ENCODE data around the gene DFFA. TPM values are rescaled to one million over a fixed set of nuclear protein-coding genes. Genes with fewer than 3 reads are reported as not detected.
A peak's percentile ranks its signal among the peaks of the same experiment; 100 is the strongest.

The DFFA gene
- polyA plus RNA-seq, 1 of the 3 experiments (the other 2 are of a cell fraction): 42.3 TPM

DNA sequence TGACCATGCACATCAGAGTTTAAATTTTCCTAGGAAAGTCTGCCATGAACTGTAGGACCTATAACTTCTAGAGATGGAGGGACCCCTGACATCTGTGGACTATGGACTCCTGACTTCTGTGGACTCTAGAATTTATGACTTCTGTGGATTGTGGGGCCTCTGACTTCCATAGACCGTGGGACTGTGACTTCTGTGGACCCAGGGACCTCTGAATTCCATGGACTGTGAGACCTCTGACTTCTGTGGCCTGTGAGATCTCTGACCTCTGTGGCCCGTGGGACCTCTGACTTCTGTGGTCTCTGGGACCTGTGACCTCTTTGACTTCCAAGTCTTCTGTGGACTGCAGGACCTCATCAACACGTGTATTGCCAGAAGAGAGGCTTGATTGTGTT is 39.2 kb upstream of the DFFA start:
- Histone ChIP-seq H3K36me3 (replicated peaks in 1 of 2; ENCODE audit: control insufficient read depth in 1 of 2, insufficient read depth in 2 of 2, low read length in 1 of 2) (no peaks in the 10 kb centered on the region), H3K27ac (ENCODE audit: low read depth in 2 of 2, low read length in 1 of 2) (peak overlapping the region; percentile 8 to 92; a peak in 3 of 4 replicates), H3K9ac (peak overlapping the region; percentile 62), H4K20me1 (ENCODE audit: insufficient read depth) (peaks cover 3% of the 10 kb centered on the region; the same call in 1 of the 2 replicates), H3F3A (replicated peaks; ENCODE audit: insufficient read depth) (peaks cover 29% of the 10 kb centered on the region), H3K4me2 (peak overlapping the region; percentile 86), H3K27me3 (ENCODE audit: insufficient read depth) (no peaks in the 10 kb centered on the region), H3K4me3 (ENCODE audit: low read depth in 2 of 2, low read length in 1 of 2) (peak overlapping the region in 1 of 2 experiments; percentile 55; a peak in 2 of 4 replicates), H3K79me2 (ENCODE audit: insufficient read depth) (peaks cover 71% of the 10 kb centered on the region), H2AFZ (ENCODE audit: low read depth) (no peak overlapping the region), H3K9me2 (no peaks in the 10 kb centered on the region), H3K4me1 (ENCODE audit: control insufficient read depth in 1 of 2, insufficient read depth in 2 of 2, low read depth in 1 of 2, low read length in 1 of 2) (peaks cover 37 to 68% of the 10 kb centered on the region in 2 experiments), H3K9me3 (no peaks in the 10 kb centered on the region)
- ChIA-PET CTCF (interaction anchor here (0.7 to 1.2 kb wide), 5 partner anchors 9 to 355 kb away, joined by 3 to 5 read pairs (median 3); no protein-coding TSS in a partner anchor), POLR2A (no interaction called here)
- no peak for DNase-seq
- WGBS (ENCODE audit: low lambda C conversion rate): 68% methylated on average over 2 of the region's 3 CpGs
- TF ChIP-seq, protein P1, sequence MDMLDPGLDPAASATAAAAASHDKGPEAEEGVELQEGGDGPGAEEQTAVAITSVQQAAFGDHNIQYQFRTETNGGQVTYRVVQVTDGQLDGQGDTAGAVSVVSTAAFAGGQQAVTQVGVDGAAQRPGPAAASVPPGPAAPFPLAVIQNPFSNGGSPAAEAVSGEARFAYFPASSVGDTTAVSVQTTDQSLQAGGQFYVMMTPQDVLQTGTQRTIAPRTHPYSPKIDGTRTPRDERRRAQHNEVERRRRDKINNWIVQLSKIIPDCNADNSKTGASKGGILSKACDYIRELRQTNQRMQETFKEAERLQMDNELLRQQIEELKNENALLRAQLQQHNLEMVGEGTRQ (IDR thresholded peaks at IDR 0.05; ENCODE audit: borderline replicate concordance, low read depth, low read length): no peak
- TF ChIP-seq ELF1 (IDR thresholded peaks at IDR 0.05) (no peak), IRF3 (IDR thresholded peaks at IDR 0.05; ENCODE audit: low read depth, low read length) (no peak), SIN3A (IDR thresholded peaks at IDR 0.05; ENCODE audit: borderline replicate concordance, low read depth, low read length) (no peak), TAF1 (IDR thresholded peaks at IDR 0.05; ENCODE audit: borderline replicate concordance, low read depth, low read length) (no peak), RFX5 (IDR thresholded peaks at IDR 0.05; ENCODE audit: low read length) (no peak), FOXM1 (IDR thresholded peaks at IDR 0.05; ENCODE audit: low read depth) (no peak)

- H4K20me1 ChIP-seq (ENCODE audit: insufficient read depth): peaks cover 3% of the 10 kb centered on the region; the same call in 1 of the 2 replicates
- H3K79me2 ChIP-seq (ENCODE audit: insufficient read depth): peaks cover 69% of the 10 kb centered on the region
- H3K4me2 ChIP-seq: peak overlapping the region; percentile 86
- H3K27ac ChIP-seq (ENCODE audit: low read depth in 2 of 2, low read length in 1 of 2): peak overlapping the region; percentile 44 to 92; a peak in 3 of 4 replicates
- no peak overlapping the region; the same call in 1 of the 2 replicates for H2AFZ ChIP-seq (ENCODE audit: low read depth)
- H3K4me1 ChIP-seq (ENCODE audit: control insufficient read depth in 1 of 2, insufficient read depth in 2 of 2, low read depth in 1 of 2, low read length in 1 of 2): peaks cover 31 to 68% of the 10 kb centered on the region in 2 experiments
- H3K9me3 ChIP-seq: no peaks in the 10 kb centered on the region
- POLR2A ChIA-PET: no interaction called here
- H3K9ac ChIP-seq: peak overlapping the region; percentile 62
- DNase-seq: no peak
- H3K9me2 ChIP-seq: no peaks in the 10 kb centered on the region
- H3F3A ChIP-seq (replicated peaks; ENCODE audit: insufficient read depth): peaks cover 29% of the 10 kb centered on the region
- 8% methylated on average over 11 of the region's 12 CpGs for WGBS (ENCODE audit: low lambda C conversion rate)
- H3K4me3 ChIP-seq (ENCODE audit: low read depth in 2 of 2, low read length in 1 of 2): peak overlapping the region in 1 of 2 experiments; percentile 55; a peak in 3 of 4 replicates
- CTCF ChIA-PET: interaction anchor here (0.7 to 1.7 kb wide), 6 partner anchors 9 to 356 kb away, joined by 3 to 9 read pairs (median 3); no protein-coding TSS in a partner anchor
- H3K27me3 ChIP-seq (ENCODE audit: insufficient read depth): no peaks in the 10 kb centered on the region
- H3K36me3 ChIP-seq (replicated peaks in 1 of 2; ENCODE audit: control insufficient read depth in 1 of 2, insufficient read depth in 2 of 2, low read length in 1 of 2): no peaks in the 10 kb centered on the region
- no peak for TF ChIP-seq ZBTB33 (IDR thresholded peaks at IDR 0.05; ENCODE audit: borderline replicate concordance, low read depth)
- peak; percentile 53 for TF ChIP-seq NFIC (IDR thresholded peaks at IDR 0.05; ENCODE audit: borderline replicate concordance)
- no peak for TF ChIP-seq TAF1 (IDR thresholded peaks at IDR 0.05; ENCODE audit: borderline replicate concordance, low read depth, low read length)
- no peak for TF ChIP-seq REST (IDR thresholded peaks at IDR 0.05; ENCODE audit: low read depth, low read length)
- TF ChIP-seq GABPA (IDR thresholded peaks at IDR 0.05; ENCODE audit: low read depth): 0 out of 2 replicates have a peak, but pooled peaks have one; percentile 25
- TF ChIP-seq, protein P2, sequence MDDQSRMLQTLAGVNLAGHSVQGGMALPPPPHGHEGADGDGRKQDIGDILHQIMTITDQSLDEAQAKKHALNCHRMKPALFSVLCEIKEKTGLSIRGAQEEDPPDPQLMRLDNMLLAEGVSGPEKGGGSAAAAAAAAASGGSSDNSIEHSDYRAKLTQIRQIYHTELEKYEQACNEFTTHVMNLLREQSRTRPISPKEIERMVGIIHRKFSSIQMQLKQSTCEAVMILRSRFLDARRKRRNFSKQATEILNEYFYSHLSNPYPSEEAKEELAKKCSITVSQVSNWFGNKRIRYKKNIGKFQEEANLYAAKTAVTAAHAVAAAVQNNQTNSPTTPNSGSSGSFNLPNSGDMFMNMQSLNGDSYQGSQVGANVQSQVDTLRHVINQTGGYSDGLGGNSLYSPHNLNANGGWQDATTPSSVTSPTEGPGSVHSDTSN (IDR thresholded peaks at IDR 0.05): peak; percentile 95
- TF ChIP-seq CHD2 (IDR thresholded peaks at IDR 0.05; ENCODE audit: low read length, partially characterized antibody): no peak
- TF ChIP-seq FOXJ3 (CRISPR knock-in tag; IDR thresholded peaks at IDR 0.05): no peak
- no peak for TF ChIP-seq SMC3 (IDR thresholded peaks at IDR 0.05; ENCODE audit: low read depth, low read length)
Observed at GRCh38 chr1:10510520-10511493, 38.5 kb upstream of the DFFA start.

All from SK-N-SH (cell line).